ENCODE results near the gene MRPL54. TPM values are rescaled to one million over a fixed set of nuclear protein-coding genes. Genes with fewer than 3 reads are reported as not detected.

Gene MRPL54
- 23.9 and 29.4 TPM in 2 replicates for total RNA-seq (2014; rRNA removed; shearing (Covaris generic))

GRCh38 chr19:3762501-3763459 lies at the start of gene MRPL54:
Gene MRPL54, plus strand, starts transcription at chr19:3762682. Its CDS starts 19 bp downstream, at chr19:3762701.
- H3K27me3 ChIP-seq: no peaks in the 10 kb centered on the region
- H3K4me1 ChIP-seq: no peaks in the 10 kb centered on the region
- H3K4me3 ChIP-seq: peak within 1 kb of the TSS; percentile 89
- DNase-seq: peak; percentile 98 to 99
- H3K27ac ChIP-seq: peak within 1 kb of the TSS; percentile 78
- H3K9me3 ChIP-seq (replicated peaks): no peaks in the 10 kb centered on the region
- H3K36me3 ChIP-seq: peaks cover 3% of the 10 kb centered on the region; the same call in 1 of the 2 replicates

DNA sequence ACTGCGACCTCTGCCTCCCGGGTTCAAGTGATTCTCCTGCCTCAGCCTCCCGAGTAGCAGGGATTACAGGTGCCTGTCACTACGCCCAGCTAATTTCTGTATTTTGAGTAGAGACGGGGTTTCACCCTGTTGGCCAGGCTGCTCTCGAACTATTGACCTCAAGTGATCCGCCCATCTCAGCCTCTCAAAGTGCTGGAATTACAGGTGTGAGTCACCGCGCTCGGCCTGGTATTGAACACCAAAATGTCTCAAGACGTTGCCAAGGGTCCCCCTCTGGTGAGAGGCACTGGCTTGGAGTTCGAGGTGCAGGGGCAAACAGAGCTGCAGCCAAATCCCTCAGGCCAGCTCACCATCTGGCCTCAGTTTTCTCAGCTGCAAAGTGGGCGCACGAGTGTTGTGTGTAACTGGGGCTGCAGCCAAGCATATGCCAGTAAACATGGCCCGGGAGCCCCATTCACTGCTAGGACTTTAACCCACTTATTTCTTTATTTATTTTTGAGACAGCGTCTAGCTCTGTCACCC lies 46.3 kb upstream of the MRPL54 start:
- no peak for DNase-seq
- no peaks in the 10 kb centered on the region for H3K4me1 ChIP-seq
- peaks cover 17% of the 10 kb centered on the region for H3K27me3 ChIP-seq

DNA sequence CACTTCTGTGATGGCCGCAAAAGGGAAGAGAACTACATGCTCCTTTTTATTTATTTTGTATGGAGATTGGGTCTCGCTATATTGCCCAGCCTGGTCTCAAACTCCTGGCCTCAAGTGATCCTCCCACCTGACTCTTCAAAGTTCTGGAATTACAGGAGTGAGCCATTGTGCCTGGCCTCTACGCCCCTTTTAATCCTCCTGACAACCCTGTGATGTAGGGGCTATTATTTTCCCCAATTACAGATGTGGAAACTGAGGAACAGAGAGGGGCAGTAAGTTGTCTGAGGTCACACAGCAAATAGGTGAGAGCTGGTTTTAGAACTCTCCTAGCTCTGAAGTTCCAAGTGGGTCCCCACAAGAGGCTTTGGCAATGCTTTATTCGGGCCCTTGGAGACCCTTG lies 42.6 kb upstream of the MRPL54 start:
- H3K4me1 ChIP-seq: no peaks in the 10 kb centered on the region
- peaks cover 23% of the 10 kb centered on the region for H3K27me3 ChIP-seq
- H3K27ac ChIP-seq: no peak overlapping the region
- DNase-seq: no peak
- H3K9me3 ChIP-seq (replicated peaks): no peaks in the 10 kb centered on the region
- H3K36me3 ChIP-seq: no peaks in the 10 kb centered on the region
- no peak overlapping the region for H3K4me3 ChIP-seq

More for the DNA sequence above, 46.3 kb upstream of the MRPL54 start:
- Histone ChIP-seq H3K36me3 (no peaks in the 10 kb centered on the region), H3K4me3 (no peak overlapping the region), H3K9me3 (replicated peaks) (no peaks in the 10 kb centered on the region), H3K27ac (no peak overlapping the region)

GRCh38 chr19:3720349-3720917 lies 42.0 kb upstream of the MRPL54 start:
- Histone ChIP-seq H3K4me1 (no peaks in the 10 kb centered on the region), H3K4me3 (no peak overlapping the region), H3K36me3 (no peaks in the 10 kb centered on the region), H3K27ac (no peak overlapping the region), H3K27me3 (peaks cover 23% of the 10 kb centered on the region), H3K9me3 (replicated peaks) (no peaks in the 10 kb centered on the region)
- DNase-seq: no peak

DNA sequence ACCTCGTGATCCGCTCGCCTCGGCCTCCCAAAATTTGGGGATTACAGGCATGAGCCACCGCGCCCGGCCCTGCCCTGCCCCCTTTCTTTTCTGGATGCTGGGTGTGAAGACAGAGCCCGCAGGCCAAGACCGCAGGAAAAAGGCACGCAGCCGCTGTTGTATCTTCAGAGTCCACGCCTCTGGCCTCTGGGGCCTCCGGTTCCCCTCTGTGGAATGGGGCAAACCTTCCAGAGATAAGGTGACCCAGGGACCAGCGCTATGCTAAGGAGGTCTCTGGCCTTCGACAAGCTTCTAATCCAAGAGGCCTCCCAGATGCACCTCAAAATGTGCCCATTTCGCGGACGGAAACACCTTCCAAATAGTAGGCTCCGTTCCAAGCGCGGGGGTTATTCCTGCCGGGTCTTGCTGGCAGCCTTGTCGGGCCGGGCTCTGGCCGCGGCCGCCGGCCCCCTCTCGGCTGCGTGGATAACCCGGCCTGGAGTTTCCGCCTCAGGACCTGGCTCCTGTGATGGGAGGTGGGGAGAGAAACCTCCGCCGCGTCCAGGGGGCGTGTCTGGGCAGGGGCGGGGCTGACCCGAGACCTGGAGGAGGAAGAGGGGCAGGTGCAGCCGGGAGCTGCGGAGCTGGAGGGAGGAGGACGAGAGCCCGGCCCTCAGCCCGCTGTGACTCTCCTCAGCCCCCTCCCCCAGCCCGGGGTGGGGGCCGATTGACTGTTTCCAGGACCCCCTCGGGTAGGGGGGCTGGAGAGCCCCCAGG lies 41.2 kb upstream of the MRPL54 start:
- peak; percentile 82 to 84 for DNase-seq
- Histone ChIP-seq H3K4me3 (no peak overlapping the region), H3K36me3 (no peaks in the 10 kb centered on the region), H3K27me3 (peaks cover 23% of the 10 kb centered on the region), H3K4me1 (no peaks in the 10 kb centered on the region), H3K27ac (no peak overlapping the region), H3K9me3 (replicated peaks) (no peaks in the 10 kb centered on the region)

DNA sequence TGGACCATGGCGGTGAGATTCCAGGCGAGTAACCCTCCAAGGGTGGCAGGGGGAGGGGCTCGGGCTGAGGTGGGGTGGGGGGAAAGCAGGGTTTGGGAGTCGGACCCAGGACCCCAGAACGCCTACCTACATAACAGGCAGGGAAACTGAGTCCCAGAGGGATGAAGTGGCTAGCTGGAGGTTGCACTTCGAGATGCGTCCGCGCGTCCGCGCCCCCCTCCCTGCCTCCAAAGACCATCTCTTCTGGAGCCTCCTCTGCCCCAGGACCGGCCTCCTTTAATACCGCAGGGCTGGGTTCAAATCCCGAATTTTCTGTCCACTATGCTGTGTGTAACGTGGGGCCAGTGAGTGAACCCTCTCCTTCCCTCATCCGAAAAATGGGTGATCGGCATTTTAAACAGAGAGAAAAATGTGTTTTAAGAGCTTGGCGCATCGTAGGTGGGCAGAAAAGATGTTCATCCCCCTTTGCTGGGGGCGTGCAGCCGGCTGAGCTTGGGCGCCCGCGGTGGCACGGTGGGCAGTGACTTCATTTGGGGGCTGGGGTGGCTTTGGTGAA lies 40.5 kb upstream of the MRPL54 start:
- no peak for DNase-seq
- Histone ChIP-seq H3K4me1 (no peaks in the 10 kb centered on the region), H3K27me3 (peaks cover 23% of the 10 kb centered on the region), H3K9me3 (replicated peaks) (no peaks in the 10 kb centered on the region), H3K36me3 (no peaks in the 10 kb centered on the region), H3K27ac (no peak overlapping the region), H3K4me3 (no peak overlapping the region)

DNA sequence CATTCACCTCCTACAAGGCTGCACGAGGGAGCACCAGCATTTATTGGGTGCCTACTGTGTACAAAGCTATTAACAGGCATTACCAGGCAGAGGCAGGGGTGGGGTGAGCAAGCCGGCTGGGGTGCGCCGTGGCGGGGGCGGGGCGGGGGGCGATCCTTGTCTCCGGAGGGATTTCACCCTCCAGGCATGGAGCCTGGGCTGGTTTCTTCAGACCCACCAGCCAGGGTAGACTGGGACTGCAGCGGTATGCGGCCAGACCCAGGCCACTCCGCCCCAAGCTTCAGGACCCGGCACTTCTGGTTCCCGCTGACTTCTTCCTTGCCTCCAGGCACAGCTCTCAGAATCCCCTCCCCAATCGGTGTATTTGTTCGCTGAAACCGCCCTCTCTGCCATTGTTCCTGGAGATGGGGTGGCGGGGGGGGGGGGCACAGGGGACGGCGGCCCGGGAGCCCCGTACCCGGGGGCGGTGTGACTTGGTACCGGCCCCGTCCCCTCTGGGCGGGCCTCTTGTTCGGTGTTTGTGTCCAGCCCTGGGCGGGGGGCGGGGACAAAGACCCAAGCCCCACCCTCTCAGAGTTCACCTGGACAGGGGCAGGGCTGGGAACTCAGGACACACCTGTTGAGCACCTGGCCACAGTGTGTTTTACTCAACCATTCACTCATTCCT lies 39.9 kb upstream of the MRPL54 start:
- H3K4me3 ChIP-seq: no peak overlapping the region
- peaks cover 23% of the 10 kb centered on the region for H3K27me3 ChIP-seq
- H3K4me1 ChIP-seq: no peaks in the 10 kb centered on the region
- no peaks in the 10 kb centered on the region for H3K9me3 ChIP-seq (replicated peaks)
- H3K36me3 ChIP-seq: no peaks in the 10 kb centered on the region
- DNase-seq: no peak
- H3K27ac ChIP-seq: no peak overlapping the region

DNA sequence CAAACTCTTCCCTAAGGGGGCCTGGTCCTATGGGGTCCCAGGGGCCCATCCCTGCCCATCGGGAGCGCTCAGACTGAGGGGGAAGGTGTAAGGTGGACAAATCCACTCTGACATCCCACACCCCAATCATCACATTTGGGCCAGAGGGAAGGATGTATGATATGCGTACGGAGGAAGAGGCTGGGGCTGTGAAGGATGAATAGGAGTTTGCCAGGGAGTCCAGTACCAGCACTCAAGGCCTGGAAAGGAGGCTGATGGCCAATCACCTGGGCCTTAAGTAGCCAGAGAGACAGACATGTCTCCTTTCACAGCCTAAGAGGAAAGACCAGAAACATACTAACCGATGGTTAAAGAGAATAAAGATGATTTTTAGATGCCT lies 39.4 kb upstream of the MRPL54 start:
- no peaks in the 10 kb centered on the region for H3K9me3 ChIP-seq (replicated peaks)
- H3K27ac ChIP-seq: no peak overlapping the region
- peaks cover 23% of the 10 kb centered on the region for H3K27me3 ChIP-seq
- no peaks in the 10 kb centered on the region for H3K4me1 ChIP-seq
- no peak overlapping the region for H3K4me3 ChIP-seq
- no peak for DNase-seq
- no peaks in the 10 kb centered on the region for H3K36me3 ChIP-seq

DNA sequence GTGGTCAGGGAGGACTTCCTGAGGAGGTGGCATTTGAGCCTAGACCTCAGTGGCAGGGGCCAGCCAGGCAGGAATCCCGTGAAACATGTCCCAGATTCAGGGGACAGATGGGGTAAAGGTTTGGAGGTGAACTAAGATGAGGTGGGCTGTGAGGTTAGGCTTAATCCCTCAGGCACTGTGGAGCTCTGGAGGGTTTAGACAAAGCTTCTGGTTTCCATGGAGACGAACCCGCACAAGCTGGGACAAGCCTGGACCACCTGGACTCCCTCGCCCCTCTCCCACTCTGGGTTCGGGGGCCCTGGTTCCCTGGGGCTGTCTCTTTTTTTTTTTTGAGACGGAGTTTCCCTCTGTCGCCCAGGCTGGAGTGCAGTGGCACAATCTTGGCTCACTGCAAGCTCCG lies 38.6 kb upstream of the MRPL54 start:
- Histone ChIP-seq H3K36me3 (no peaks in the 10 kb centered on the region), H3K27ac (no peak overlapping the region), H3K9me3 (replicated peaks) (no peaks in the 10 kb centered on the region), H3K27me3 (peaks cover 22% of the 10 kb centered on the region), H3K4me1 (no peaks in the 10 kb centered on the region), H3K4me3 (no peak overlapping the region)
- DNase-seq: peak in 1 of 2 experiments; percentile 26

- H3K36me3 ChIP-seq: no peaks in the 10 kb centered on the region
- no peak for DNase-seq
- H3K9me3 ChIP-seq (replicated peaks): no peaks in the 10 kb centered on the region
- no peak overlapping the region for H3K4me3 ChIP-seq
- no peaks in the 10 kb centered on the region for H3K4me1 ChIP-seq
- peaks cover 15% of the 10 kb centered on the region for H3K27me3 ChIP-seq
- H3K27ac ChIP-seq: no peak overlapping the region
These were observed 37.4 kb upstream of the MRPL54 start for GRCh38 chr19:3725121-3725520.

- H3K27me3 ChIP-seq: peaks cover 15% of the 10 kb centered on the region
These were observed 36.7 kb upstream of the MRPL54 start for GRCh38 chr19:3725640-3726310.

DNA sequence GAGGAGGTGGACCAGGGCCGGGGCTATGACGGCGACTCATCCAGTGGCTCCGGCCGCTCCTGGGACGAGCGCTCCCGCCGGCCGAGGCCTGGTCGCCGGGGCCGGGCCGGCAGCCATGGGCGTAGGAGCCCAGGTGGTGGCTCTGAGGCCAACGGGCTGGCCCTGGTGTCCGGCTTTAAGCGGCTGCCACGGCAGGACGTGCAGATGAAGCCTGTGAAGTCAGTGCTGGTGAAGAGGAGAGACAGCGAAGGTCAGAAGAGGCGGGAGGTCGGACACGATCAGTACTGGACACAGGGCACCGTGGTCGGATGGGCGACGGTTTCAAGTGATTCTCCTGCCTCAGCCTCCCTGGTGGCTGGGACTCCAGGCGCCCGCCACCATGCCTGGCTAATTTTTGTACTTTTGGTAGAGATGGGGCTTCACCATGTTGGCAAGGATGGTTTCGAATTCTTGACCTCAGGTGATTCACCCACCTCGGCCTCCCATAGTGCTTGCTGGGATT lies 32.0 kb upstream of the MRPL54 start:
- H3K9me3 ChIP-seq (replicated peaks): no peaks in the 10 kb centered on the region
- no peak overlapping the region for H3K4me3 ChIP-seq
- H3K4me1 ChIP-seq: no peaks in the 10 kb centered on the region

More at GRCh38 chr19:3725640-3726310, 36.7 kb upstream of the MRPL54 start:
- no peak overlapping the region for H3K4me3 ChIP-seq
- no peak overlapping the region for H3K27ac ChIP-seq
- no peak for DNase-seq
- no peaks in the 10 kb centered on the region for H3K9me3 ChIP-seq (replicated peaks)
- no peaks in the 10 kb centered on the region for H3K4me1 ChIP-seq
- H3K36me3 ChIP-seq: no peaks in the 10 kb centered on the region

DNA sequence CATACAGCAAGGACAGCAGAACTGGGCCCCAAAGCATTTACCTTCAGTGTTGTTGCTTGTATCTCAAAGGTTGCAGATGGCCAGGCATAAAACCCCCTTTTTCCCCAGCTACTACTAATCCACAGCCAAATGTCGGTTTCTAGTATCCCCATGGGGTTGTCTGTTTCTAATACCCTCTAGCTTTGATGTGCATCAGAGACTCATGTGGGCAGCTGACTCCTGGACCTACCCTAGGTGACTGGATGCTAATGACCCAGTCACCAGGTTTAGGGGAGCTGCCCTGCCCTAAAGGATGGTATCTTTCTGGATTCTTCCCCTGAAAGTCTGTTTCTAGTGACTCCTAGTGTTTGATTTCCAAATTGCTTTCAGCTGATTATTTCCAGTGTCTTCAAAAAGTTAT lies 30.4 kb upstream of the MRPL54 start:
- Histone ChIP-seq H3K27me3 (no peaks in the 10 kb centered on the region), H3K36me3 (no peaks in the 10 kb centered on the region), H3K4me1 (no peaks in the 10 kb centered on the region), H3K9me3 (replicated peaks) (no peaks in the 10 kb centered on the region), H3K4me3 (no peak overlapping the region), H3K27ac (no peak overlapping the region)
- DNase-seq: no peak

More for the DNA sequence above, 32.0 kb upstream of the MRPL54 start:
- no peak for DNase-seq
- H3K27ac ChIP-seq: no peak overlapping the region
- no peaks in the 10 kb centered on the region for H3K36me3 ChIP-seq
- H3K27me3 ChIP-seq: no peaks in the 10 kb centered on the region
